GM18858 (cell line): ENCODE results near the gene ADARB2.

Source experiments
- ATAC-seq: cut with Tn5 transposase; IDR thresholded peaks from one replicate; pipeline ENCODE4 v1.9.1; 2021; ENCODE audit not compliant: unreplicated experiment

The ADARB2 gene

GRCh38 chr10:1532636-1533035 lies 204.7 kb downstream of the ADARB2 start:
- no peak for ATAC-seq

- ATAC-seq: no peak
Measured at GRCh38 chr10:1531883-1532597, 205.3 kb downstream of the ADARB2 start.

- no peak for ATAC-seq
Measured at GRCh38 chr10:1530871-1531517, 206.3 kb downstream of the ADARB2 start.

- no peak for ATAC-seq
Measured at GRCh38 chr10:1529806-1530413, 207.4 kb downstream of the ADARB2 start.

- no peak for ATAC-seq
Measured at GRCh38 chr10:1527951-1528350, 209.4 kb downstream of the ADARB2 start.

GRCh38 chr10:1526436-1527055 lies 210.8 kb downstream of the ADARB2 start:
- peak; percentile 86 for ATAC-seq

GRCh38 chr10:1525354-1526162 lies 211.8 kb downstream of the ADARB2 start:
- no peak for ATAC-seq

GRCh38 chr10:1524540-1524939 lies 212.8 kb downstream of the ADARB2 start:
- no peak for ATAC-seq

GRCh38 chr10:1523221-1523620 lies 214.1 kb downstream of the ADARB2 start:
- no peak for ATAC-seq

GRCh38 chr10:1522237-1522636 lies 215.1 kb downstream of the ADARB2 start:
- ATAC-seq: no peak

GRCh38 chr10:1521741-1522140 lies 215.6 kb downstream of the ADARB2 start:
- ATAC-seq: no peak

- no peak for ATAC-seq
Measured at GRCh38 chr10:1520909-1521565, 216.3 kb downstream of the ADARB2 start.

GRCh38 chr10:1519391-1519790 lies 217.9 kb downstream of the ADARB2 start:
- no peak for ATAC-seq

- no peak for ATAC-seq
Measured at GRCh38 chr10:1517684-1518083, 219.6 kb downstream of the ADARB2 start.

GRCh38 chr10:1516492-1517165 lies 220.7 kb downstream of the ADARB2 start:
- no peak for ATAC-seq

- ATAC-seq: no peak
Measured at GRCh38 chr10:1515780-1516491, 221.4 kb downstream of the ADARB2 start.

- no peak for ATAC-seq
Measured at GRCh38 chr10:1515121-1515779, 222.1 kb downstream of the ADARB2 start.

- no peak for ATAC-seq
Measured at GRCh38 chr10:1514681-1515080, 222.6 kb downstream of the ADARB2 start.

- ATAC-seq: no peak
Measured at GRCh38 chr10:1513221-1513620, 224.1 kb downstream of the ADARB2 start.
